GM12878 (cell line): ENCODE data around the gene PQBP1.

Experiments used
- GABPA ChIP-seq: IDR thresholded peaks from 2 replicates; pipeline ENCODE4 v1.6.1; 2014; ENCODE audit warnings: antibody characterized with exemption, low read depth, mild to moderate bottlenecking, inconsistent platforms
- TF ChIP-seq, protein P1 (sequence below), 3 experiments: IDR thresholded peaks in 2 of 3; conservative IDR thresholded peaks in 1 of 3; 2 replicates each; pipeline ENCODE4 v1.5.1; 2011; ENCODE audit warnings: low read depth in 3 of 3, low read length in 3 of 3, mild to moderate bottlenecking in 3 of 3, control low read depth in 2 of 3, moderate library complexity in 2 of 3, inconsistent platforms in 1 of 3, mixed read lengths in 1 of 3; ENCODE audit not compliant: control insufficient read depth in 2 of 3, insufficient read depth in 1 of 3; ENCODE audit errors: extremely low read depth in 1 of 3

DNA sequence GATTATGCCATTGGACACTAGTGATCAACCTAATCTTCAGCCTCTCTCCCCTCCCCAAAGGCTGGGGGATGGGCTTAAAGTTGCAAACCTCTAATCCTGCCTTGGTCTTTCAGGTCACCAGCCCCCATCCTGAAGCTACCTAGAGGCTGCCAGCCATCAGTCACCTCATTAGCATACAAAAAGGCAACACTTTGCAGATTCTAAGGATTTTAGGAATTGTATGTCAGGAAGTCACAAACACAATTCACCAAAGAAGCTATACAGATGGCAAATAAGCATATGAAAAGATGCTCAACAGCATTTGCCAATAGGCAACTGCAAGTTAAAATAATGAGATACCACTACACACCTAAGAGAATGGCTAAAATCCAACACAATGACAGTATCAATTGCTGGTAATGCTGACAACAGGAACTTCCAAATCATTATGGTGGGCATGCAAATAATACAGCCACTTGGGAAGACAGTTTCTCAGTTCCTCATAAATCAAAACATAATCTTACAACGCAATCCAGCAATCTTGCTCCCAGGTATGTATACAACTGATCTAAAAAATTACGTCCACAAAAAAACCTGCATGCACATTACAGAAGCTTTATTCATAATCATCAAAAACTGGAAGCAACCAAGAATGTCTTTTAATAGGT lies 30.1 kb downstream of the PQBP1 start:
- TF ChIP-seq GABPA, result no peak
- TF ChIP-seq, protein P1, sequence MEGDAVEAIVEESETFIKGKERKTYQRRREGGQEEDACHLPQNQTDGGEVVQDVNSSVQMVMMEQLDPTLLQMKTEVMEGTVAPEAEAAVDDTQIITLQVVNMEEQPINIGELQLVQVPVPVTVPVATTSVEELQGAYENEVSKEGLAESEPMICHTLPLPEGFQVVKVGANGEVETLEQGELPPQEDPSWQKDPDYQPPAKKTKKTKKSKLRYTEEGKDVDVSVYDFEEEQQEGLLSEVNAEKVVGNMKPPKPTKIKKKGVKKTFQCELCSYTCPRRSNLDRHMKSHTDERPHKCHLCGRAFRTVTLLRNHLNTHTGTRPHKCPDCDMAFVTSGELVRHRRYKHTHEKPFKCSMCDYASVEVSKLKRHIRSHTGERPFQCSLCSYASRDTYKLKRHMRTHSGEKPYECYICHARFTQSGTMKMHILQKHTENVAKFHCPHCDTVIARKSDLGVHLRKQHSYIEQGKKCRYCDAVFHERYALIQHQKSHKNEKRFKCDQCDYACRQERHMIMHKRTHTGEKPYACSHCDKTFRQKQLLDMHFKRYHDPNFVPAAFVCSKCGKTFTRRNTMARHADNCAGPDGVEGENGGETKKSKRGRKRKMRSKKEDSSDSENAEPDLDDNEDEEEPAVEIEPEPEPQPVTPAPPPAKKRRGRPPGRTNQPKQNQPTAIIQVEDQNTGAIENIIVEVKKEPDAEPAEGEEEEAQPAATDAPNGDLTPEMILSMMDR (IDR thresholded peaks at IDR 0.05 in 2 of 3, conservative IDR thresholded peaks at IDR 0.05 in 1 of 3; ENCODE audit: control insufficient read depth in 2 of 3, extremely low read depth in 1 of 3, insufficient read depth in 1 of 3, low read depth in 3 of 3, low read length in 3 of 3), result no peak
